ENCODE data around the gene VAPA. TPM values are rescaled to one million over a fixed set of nuclear protein-coding genes. Genes with fewer than 3 reads are reported as not detected.

Gene VAPA
- total and polyA plus RNA-seq, 9 of the 15 experiments (the other 6 are each of a cell fraction or from before 2014, with no cell fraction given): 219 to 902 (median 526) TPM

- no peak for TF ChIP-seq ATF4 (CRISPR knock-in tag; IDR thresholded peaks at IDR 0.05)
- no peak for TF ChIP-seq BCOR (IDR thresholded peaks at IDR 0.05)
- TF ChIP-seq ZNF512 (tag; IDR thresholded peaks at IDR 0.05): peak; percentile 54; the same call in 1 of the 2 replicates
- no peak for TF ChIP-seq ZFPM2 (CRISPR knock-in tag; IDR thresholded peaks at IDR 0.05)
Measured at GRCh38 chr18:9916808-9917207, 3.0 kb downstream of the VAPA start (continued).

GRCh38 chr18:9918016-9918680 is 4.3 kb downstream of the VAPA start:
- Histone ChIP-seq H3K9me1 (ENCODE audit: control insufficient read depth, insufficient read depth, low read length) (peaks cover 2% of the 10 kb centered on the region), H3K36me3 (ENCODE audit: control insufficient read depth, insufficient read depth, low read length) (peaks cover 49% of the 10 kb centered on the region), H3K79me2 (ENCODE audit: control insufficient read depth, insufficient read depth, low read length) (peaks cover 93% of the 10 kb centered on the region), H3K27ac (ENCODE audit: extremely low read depth, low read depth, low read length) (peak overlapping the region; percentile 97; the same call in 2 of the 3 replicates), H4K20me1 (replicated peaks; ENCODE audit: control insufficient read depth, insufficient read depth, low read length) (peaks cover 65% of the 10 kb centered on the region), H3K4me1 (replicated peaks in 1 of 2; ENCODE audit: control insufficient read depth in 2 of 2, insufficient read depth in 2 of 2, low read length in 2 of 2) (peaks cover 22 to 34% of the 10 kb centered on the region in 2 experiments), H3K27me3 (ENCODE audit: control insufficient read depth in 2 of 2, insufficient read depth in 2 of 2, low read length in 2 of 2) (no peaks in the 10 kb centered on the region), H3K4me3 (peak overlapping the region; percentile 85), H2AFZ (ENCODE audit: low read depth, low read length) (no peak overlapping the region), H3K9ac (ENCODE audit: insufficient read depth in 1 of 2, low read depth in 2 of 2, low read length in 2 of 2) (peak overlapping the region in 1 of 2 experiments; percentile 91; a peak in 2 of 4 replicates), H3K9me3 (replicated peaks; ENCODE audit: control insufficient read depth, insufficient read depth, low read depth, low read length) (no peaks in the 10 kb centered on the region), H3K4me2 (ENCODE audit: insufficient read depth, low read length) (peak overlapping the region; percentile 80)
- ChIA-PET CTCF (ENCODE audit: low intra/inter-chr PET ratio) (no interaction called here), POLR2A (interaction anchor here (0.5 to 1.0 kb wide), 3 partner anchors 8 to 267 kb away, joined by 3 to 4 read pairs (median 3); no protein-coding TSS in a partner anchor)
- intact Hi-C loops (cut with micrococcal nuclease) (loop anchor here (5.0 to 10.0 kb wide), 2 partner anchors 106 to 233 kb away; no protein-coding TSS in a partner anchor), in situ Hi-C loops (cut with MboI) (loop anchor here (10.0 kb wide), 1 partner anchor 903 kb away; no protein-coding TSS in a partner anchor)
- FAIRE-seq (no peak), DNase-seq (ENCODE audit: extremely low read depth in 1 of 4, low spot score in 3 of 4) (no peak), ATAC-seq (no peak)
- BruUV-seq (replicated peaks): no TSS peak
- WGBS (ENCODE audit: insufficient coverage, low coverage, missing lambda C conversion rate): 3% methylated on average over 2 of the region's 2 CpGs
- TF ChIP-seq CSDE1 (IDR thresholded peaks at IDR 0.05) (0 out of 4 replicates have a peak, but pooled peaks of 1 of the 2 experiments have one; percentile 62), ZNF408 (CRISPR knock-in tag; IDR thresholded peaks at IDR 0.05; ENCODE audit: low read depth) (no peak), MAFK (IDR thresholded peaks at IDR 0.05; ENCODE audit: low read length) (peak; percentile 91), MTA1 (IDR thresholded peaks at IDR 0.05; ENCODE audit: borderline replicate concordance) (no peak), POLR3G (IDR thresholded peaks at IDR 0.05; ENCODE audit: extremely low read depth, insufficient read length, insufficient replicate concordance) (no peak), SNRNP70 (optimal IDR thresholded peaks at IDR 0.05; ENCODE audit: low read depth, low read length) (no peak), HINFP (tag; conservative IDR thresholded peaks at IDR 0.05; ENCODE audit: low read depth) (no peak), E4F1 (CRISPR knock-in tag; IDR thresholded peaks at IDR 0.05; ENCODE audit: borderline replicate concordance) (no peak)
